ENCODE data around the gene AKR1C8. TPM values are rescaled to one million over a fixed set of nuclear protein-coding genes. Genes with fewer than 3 reads are reported as not detected.

Gene AKR1C8
- not detected in 2 replicates for total RNA-seq (2013; cell fraction: nucleolus; rRNA removed)
- total RNA-seq (2014; rRNA removed), result not detected in 2 replicates
- total RNA-seq (2014; rRNA removed; fragmentation: Illumina TruSeq; extraction: Trizol), result not detected in 2 replicates
- total RNA-seq (2021), result not detected in 2 replicates
- not detected for polyA plus RNA-seq (2011; ENCODE audit: low read depth)
- 0.18 TPM in 1 of 2 replicates, not detected in the other for polyA plus RNA-seq (2011; rRNA removed)
- not detected in 2 replicates for polyA plus RNA-seq (2011; cell fraction: cytosol; rRNA removed)
- polyA plus RNA-seq (2011; cell fraction: nucleus; rRNA removed), result 0.04 and 0.15 TPM in 2 replicates
- polyA plus RNA-seq (2012), result not detected in 2 replicates
- not detected in 2 replicates for polyA plus RNA-seq (2014; fragmentation: Illumina TruSeq; extraction: Trizol)
- polyA plus RNA-seq (2014; fragmentation: Nextera tagmentation; extraction: Ambion mirVana), result not detected
- polyA plus RNA-seq (2014; rRNA removed), result not detected in 2 replicates
- polyA plus RNA-seq (2016; fragmentation: Nextera tagmentation; extraction: Ambion mirVana), result not detected
- polyA minus RNA-seq (2011; rRNA and poly(A)+ RNA removed), result 0.37 TPM in 1 of 2 replicates, not detected in the other
- not detected in 2 replicates for polyA minus RNA-seq (2011; cell fraction: cytosol; rRNA and poly(A)+ RNA removed)
- polyA minus RNA-seq (2011; cell fraction: nucleus; rRNA and poly(A)+ RNA removed), result not detected in 2 replicates
- Bru-seq, nascent RNA, result not detected
- percentile 5 among the genes with signal in this experiment for BruChase-seq, experiment 1, labeled RNA remaining after a 6-hour chase
- BruChase-seq, experiment 2, labeled RNA remaining after a 2-hour chase, result not detected
- long read RNA-seq, experiment 1, partial matches to known transcripts, result 0 of 1 reads
- long read RNA-seq, experiment 1, other reads (novel, unspliced or antisense), result 1 of 1 reads
- long read RNA-seq, experiment 2, result 0 reads

DNA sequence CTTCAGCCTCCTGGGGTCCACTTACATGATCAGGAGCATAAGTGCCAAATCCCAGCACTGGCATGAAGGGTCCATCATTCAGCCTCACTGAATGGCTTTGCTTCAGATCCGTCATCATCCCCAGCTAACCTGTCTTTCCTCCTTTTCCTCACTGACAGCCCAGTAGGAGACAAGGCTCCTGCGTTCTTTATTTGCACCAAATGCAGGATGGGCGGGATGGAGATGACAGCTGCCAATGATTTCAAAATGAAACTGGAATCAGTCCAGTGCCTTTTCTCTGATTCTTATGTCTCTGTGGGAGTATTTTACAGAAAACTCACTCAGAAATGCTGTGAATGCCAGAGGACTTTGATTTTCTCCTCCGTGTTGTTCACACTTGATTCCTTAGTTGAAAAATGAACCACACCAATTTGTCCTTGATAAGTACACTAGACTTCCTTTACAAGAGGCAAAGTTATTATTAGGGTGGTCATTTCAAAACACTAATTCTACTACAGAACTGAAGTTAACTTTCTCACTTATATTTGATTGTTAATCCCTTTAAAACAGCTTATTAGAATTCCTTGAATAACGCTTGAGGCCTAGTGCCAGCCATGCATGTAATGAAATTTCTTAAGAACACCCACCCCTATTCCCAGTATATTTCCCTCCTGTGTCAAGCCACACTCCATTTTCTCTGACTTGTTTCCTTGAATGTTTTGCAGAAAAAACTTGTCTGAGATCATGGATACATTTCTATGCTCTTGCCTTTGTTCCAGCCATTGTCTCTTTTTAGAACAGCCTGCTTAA lies at the start of gene AKR1C8:
AKR1C8 (minus strand) TSS at position 164 of the 789 bp plus-strand sequence; CDS start at position 118, 46 bp downstream.
- no peak within 1 kb of the TSS for H3K4me2 ChIP-seq (ENCODE audit: control insufficient read depth, insufficient read depth)
- BruUV-seq (replicated peaks), result no TSS peak
- H3K27me3 ChIP-seq (replicated peaks in 1 of 2; ENCODE audit: control insufficient read depth in 2 of 2, insufficient read depth in 2 of 2, low read length in 1 of 2), result no peaks in the 10 kb centered on the region
- no peaks in the 10 kb centered on the region for H3K36me3 ChIP-seq (ENCODE audit: control insufficient read depth in 2 of 2, insufficient read depth in 2 of 2, low read length in 1 of 2)
- ChIA-PET RAD21 (ENCODE audit: unreplicated experiment) (no interaction called here), POLR2A (no interaction called here), SMC1A (ENCODE audit: uncharacterized antibody, unreplicated experiment) (no interaction called here), CTCF (no interaction called here)
- ATAC-seq (no peak), FAIRE-seq (no peak), DNase-seq (ENCODE audit: low read depth, low spot score) (no peak)
- no peaks in the 10 kb centered on the region for H3K4me1 ChIP-seq (ENCODE audit: control insufficient read depth, insufficient read depth, low read length)
- TF ChIP-seq SREBF1 (IDR thresholded peaks at IDR 0.05; ENCODE audit: low read length) (no peak), IKZF1 (conservative IDR thresholded peaks at IDR 0.05) (no peak), BMI1 (IDR thresholded peaks at IDR 0.05; ENCODE audit: borderline replicate concordance) (no peak), CREB1 (IDR thresholded peaks at IDR 0.05; ENCODE audit: low read depth) (no peak), SIX5 (IDR thresholded peaks at IDR 0.05; ENCODE audit: low read depth, low read length, severe bottlenecking) (no peak), MEF2B (IDR thresholded peaks at IDR 0.05; ENCODE audit: partially characterized antibody, poor library complexity, severe bottlenecking) (no peak), KAT2A (conservative IDR thresholded peaks at IDR 0.05; ENCODE audit: control insufficient read depth, low read depth, low read length) (no peak), WRNIP1 (IDR thresholded peaks at IDR 0.05; ENCODE audit: borderline replicate concordance, low read depth, low read length) (no peak), ZSCAN29 (IDR thresholded peaks at IDR 0.05) (no peak), CBX3 (IDR thresholded peaks at IDR 0.05; ENCODE audit: borderline replicate concordance, low read depth) (no peak), RFX5 (IDR thresholded peaks at IDR 0.05; ENCODE audit: low read depth, low read length) (no peak), NBN (IDR thresholded peaks at IDR 0.05) (no peak), IRF4 (IDR thresholded peaks at IDR 0.05; ENCODE audit: low read depth, low read length) (no peak), MXI1 (IDR thresholded peaks at IDR 0.05; ENCODE audit: low read depth, low read length) (no peak), TCF12 (IDR thresholded peaks at IDR 0.05; ENCODE audit: low read depth, low read length) (no peak), TCF7 (IDR thresholded peaks at IDR 0.05; ENCODE audit: borderline replicate concordance) (no peak), IKZF2 (IDR thresholded peaks at IDR 0.05) (no peak), ZNF207 (IDR thresholded peaks at IDR 0.05; ENCODE audit: borderline replicate concordance) (no peak)
- TF ChIP-seq, protein P1, sequence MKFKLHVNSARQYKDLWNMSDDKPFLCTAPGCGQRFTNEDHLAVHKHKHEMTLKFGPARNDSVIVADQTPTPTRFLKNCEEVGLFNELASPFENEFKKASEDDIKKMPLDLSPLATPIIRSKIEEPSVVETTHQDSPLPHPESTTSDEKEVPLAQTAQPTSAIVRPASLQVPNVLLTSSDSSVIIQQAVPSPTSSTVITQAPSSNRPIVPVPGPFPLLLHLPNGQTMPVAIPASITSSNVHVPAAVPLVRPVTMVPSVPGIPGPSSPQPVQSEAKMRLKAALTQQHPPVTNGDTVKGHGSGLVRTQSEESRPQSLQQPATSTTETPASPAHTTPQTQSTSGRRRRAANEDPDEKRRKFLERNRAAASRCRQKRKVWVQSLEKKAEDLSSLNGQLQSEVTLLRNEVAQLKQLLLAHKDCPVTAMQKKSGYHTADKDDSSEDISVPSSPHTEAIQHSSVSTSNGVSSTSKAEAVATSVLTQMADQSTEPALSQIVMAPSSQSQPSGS (IDR thresholded peaks at IDR 0.05; ENCODE audit: low read length), result no peak
- TF ChIP-seq, protein P2, sequence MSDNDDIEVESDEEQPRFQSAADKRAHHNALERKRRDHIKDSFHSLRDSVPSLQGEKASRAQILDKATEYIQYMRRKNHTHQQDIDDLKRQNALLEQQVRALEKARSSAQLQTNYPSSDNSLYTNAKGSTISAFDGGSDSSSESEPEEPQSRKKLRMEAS (IDR thresholded peaks at IDR 0.05; ENCODE audit: low read depth, low read length), result no peak
- H3K9ac ChIP-seq (ENCODE audit: control insufficient read depth, insufficient read depth, low read length), result no peak within 1 kb of the TSS
- H3K79me2 ChIP-seq (ENCODE audit: control insufficient read depth, insufficient read depth, low read length), result no peaks in the 10 kb centered on the region
- H3K9me3 ChIP-seq (replicated peaks; ENCODE audit: control insufficient read depth, insufficient read depth, low read length), result no peaks in the 10 kb centered on the region
- in situ Hi-C loops (cut with MboI) (no loop called here), intact Hi-C loops (cut with micrococcal nuclease; ENCODE audit: unreplicated experiment) (no loop called here)
- no peaks in the 10 kb centered on the region for H4K20me1 ChIP-seq (ENCODE audit: control insufficient read depth, insufficient read depth)
- no peak within 1 kb of the TSS for H3K27ac ChIP-seq (ENCODE audit: control insufficient read depth, insufficient read depth)
- no peak within 1 kb of the TSS for H2AFZ ChIP-seq (ENCODE audit: control insufficient read depth, low read depth, low read length)
- 2% methylated on average over 5 of the region's 5 CpGs for WGBS (ENCODE audit: insufficient coverage, insufficient replicate concordance, low lambda C conversion rate, missing lambda C conversion rate)
- no peak within 1 kb of the TSS for H3K4me3 ChIP-seq

Measured in GM12878 (cell line).